ENCODE measurements around the gene TMEM167B. TPM values are rescaled to one million over a fixed set of nuclear protein-coding genes. Genes with fewer than 3 reads are reported as not detected.

Gene TMEM167B
- total RNA-seq, 4 donors from 2014 or later, result 26.9 to 35.0 (median 30.6) TPM

- no peak for TF ChIP-seq CTCF (IDR thresholded peaks at IDR 0.05; ENCODE audit: low read depth)
Measured at GRCh38 chr1:109116286-109116685, 25.7 kb downstream of the TMEM167B start.

- TF ChIP-seq CTCF (IDR thresholded peaks at IDR 0.05; ENCODE audit: low read depth), result no peak
Measured at GRCh38 chr1:109118089-109118488, 27.5 kb downstream of the TMEM167B start.

GRCh38 chr1:109120356-109120755 lies 29.8 kb downstream of the TMEM167B start:
- TF ChIP-seq CTCF (IDR thresholded peaks at IDR 0.05; ENCODE audit: low read depth), result no peak

GRCh38 chr1:109131059-109131458 lies 40.5 kb downstream of the TMEM167B start:
- no peak for TF ChIP-seq CTCF (IDR thresholded peaks at IDR 0.05; ENCODE audit: low read depth)

- no peak for TF ChIP-seq CTCF (IDR thresholded peaks at IDR 0.05; ENCODE audit: low read depth)
Measured at GRCh38 chr1:109131800-109132199, 41.2 kb downstream of the TMEM167B start.

GRCh38 chr1:109133002-109133706 lies 42.6 kb downstream of the TMEM167B start:
- no peak for TF ChIP-seq CTCF (IDR thresholded peaks at IDR 0.05; ENCODE audit: low read depth)

GRCh38 chr1:109133815-109134214 lies 43.3 kb downstream of the TMEM167B start:
- no peak for TF ChIP-seq CTCF (IDR thresholded peaks at IDR 0.05; ENCODE audit: low read depth)
